HUDEP-2 (cell line): ENCODE results near the gene FCGR1A.
"Not testable (repeated sequence)": the region's sequence is repeated elsewhere in the genome, so short reads cannot be mapped to it uniquely, and the experiment has no call there.

ENCODE experiments used
- DNase-seq, 76 experiments: peaks; one replicate each; lab custom pipeline; 2025; ENCODE audit not compliant: unreplicated experiment in 76 of 76; lab: John Stamatoyannopoulos, UW

FCGR1A gene

GRCh38 chr1:149782600-149782999 lies at the start of gene FCGR1A:
Gene FCGR1A, plus strand, starts transcription at chr1:149782694. Its CDS starts 50 bp downstream, at chr1:149782744.
- not testable (repeated sequence) for DNase-seq

GRCh38 chr1:149732781-149733180 lies 49.7 kb upstream of the FCGR1A start:
- DNase-seq = not testable (repeated sequence)

DNA sequence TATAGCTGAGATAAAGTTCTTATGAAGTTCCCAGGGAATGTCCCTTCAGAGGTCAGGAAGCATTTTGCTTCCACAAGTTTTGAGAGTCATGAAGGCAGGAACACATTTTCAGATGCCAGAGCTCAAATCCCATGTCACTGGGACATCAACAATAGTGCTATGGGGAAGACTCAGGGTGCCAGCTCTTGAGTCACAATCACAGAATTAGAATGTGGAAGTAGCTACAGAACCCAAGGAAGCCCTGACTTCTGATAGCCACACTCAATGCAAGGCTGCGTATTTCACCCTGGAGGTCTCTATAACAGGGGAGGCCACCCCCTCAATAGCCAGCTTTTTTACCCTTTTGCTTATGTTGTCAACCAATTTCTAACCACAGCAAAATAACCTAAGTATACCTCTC lies 47.8 kb upstream of the FCGR1A start:
- not testable (repeated sequence) for DNase-seq

DNA sequence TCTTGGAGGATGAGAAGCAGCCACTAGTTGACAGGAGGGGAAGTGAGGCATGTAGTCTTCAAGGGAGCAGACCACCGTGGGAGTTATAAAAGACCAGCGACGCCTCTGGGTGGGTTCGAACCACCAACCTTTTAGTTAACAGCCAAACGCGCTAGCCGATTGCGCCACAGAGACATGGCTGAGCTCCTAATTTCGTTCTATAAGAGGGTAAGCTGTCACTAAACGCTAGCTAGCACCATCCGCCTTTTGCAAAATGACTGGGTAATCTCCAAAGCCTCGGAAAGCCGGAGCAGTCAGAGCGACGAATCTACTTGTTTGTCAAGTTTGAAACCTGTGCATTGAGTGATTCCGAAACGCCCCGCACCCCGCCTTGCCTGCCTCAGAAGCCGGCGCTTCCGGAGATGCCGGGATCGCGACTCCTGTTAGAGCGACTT lies 42.3 kb upstream of the FCGR1A start:
- peak in 18 of 76 experiments; percentile 1 to 52 (median 10) for DNase-seq

- not testable (repeated sequence) for DNase-seq
Measured at GRCh38 chr1:149740590-149741230, 41.8 kb upstream of the FCGR1A start.

DNA sequence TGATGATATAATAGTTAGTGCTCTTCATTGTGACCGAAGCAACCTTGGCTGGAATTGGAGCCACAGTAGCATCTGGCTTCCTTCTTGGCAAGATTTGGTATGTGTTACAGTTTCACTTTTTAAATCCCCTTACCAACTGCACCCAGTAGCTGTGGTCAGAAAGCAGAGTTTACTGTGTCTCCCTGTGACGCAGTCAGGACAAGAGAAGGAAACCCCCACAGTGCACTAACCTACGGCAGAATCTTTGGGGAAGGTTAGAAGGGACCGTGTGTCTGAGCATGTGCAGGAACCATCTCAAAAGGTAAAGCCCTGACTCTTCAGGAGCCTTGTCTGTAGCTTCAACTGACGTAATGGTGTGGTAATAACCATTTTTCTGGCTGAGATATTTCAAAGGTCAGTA lies 40.6 kb upstream of the FCGR1A start:
- DNase-seq = not testable (repeated sequence)

GRCh38 chr1:149746463-149747356 lies 35.8 kb upstream of the FCGR1A start:
- DNase-seq = not testable (repeated sequence)

DNA sequence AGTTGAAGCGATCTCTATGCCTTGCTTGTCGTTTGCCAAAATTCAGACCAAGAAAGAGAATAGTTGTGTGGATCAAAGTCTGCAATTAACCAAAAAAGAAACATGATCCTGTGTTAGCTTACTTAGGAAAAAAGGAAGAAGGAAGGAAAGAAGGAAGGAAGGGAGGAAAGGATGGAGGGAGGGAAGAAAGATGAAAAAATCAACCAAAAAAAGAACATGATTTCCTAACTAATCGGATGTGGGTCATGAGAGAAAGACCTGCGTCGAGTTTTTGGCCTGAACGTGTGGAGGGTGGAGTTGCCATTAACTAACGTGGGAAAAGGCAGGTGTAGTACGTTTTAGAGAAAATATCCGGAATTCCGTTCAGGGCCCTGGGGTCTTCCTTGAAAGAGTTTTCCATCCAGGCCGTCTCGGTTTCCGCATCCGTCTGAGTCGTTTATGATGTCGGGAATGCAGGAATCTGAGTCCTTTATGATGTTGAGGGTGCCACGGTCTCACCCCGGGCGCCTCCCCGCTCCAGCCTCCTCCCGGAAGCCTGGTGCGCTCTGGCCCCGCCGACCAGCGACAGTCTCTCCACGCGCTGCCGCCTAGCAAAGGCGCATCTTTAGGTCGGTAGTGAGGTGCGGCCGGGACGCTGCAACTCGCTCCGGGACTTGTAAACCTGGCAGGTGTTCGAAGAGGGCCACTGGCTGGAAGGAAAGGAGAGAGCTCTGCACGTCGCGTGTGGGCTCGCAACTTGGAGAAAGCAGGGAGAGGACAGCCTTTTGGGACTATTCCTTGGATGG lies 34.9 kb upstream of the FCGR1A start:
- not testable (repeated sequence) for DNase-seq

DNA sequence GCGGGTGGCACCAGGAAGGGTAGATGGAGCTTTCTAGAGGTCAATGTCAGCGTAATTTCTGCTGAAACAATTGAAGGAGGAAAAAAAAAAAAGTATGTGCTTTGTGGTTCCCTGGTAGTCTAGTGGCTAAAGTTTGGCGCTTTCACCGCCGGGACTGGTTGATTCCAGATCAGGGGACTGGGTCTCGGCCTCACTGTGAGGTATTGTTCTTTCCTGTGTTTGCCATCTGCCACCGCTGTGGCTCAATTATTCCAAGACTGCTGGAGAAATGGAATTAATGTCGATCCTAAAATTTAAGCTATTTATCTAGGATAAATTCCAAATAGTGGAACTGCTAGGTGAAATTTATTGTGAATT lies 34.4 kb upstream of the FCGR1A start:
- not testable (repeated sequence) for DNase-seq

DNA sequence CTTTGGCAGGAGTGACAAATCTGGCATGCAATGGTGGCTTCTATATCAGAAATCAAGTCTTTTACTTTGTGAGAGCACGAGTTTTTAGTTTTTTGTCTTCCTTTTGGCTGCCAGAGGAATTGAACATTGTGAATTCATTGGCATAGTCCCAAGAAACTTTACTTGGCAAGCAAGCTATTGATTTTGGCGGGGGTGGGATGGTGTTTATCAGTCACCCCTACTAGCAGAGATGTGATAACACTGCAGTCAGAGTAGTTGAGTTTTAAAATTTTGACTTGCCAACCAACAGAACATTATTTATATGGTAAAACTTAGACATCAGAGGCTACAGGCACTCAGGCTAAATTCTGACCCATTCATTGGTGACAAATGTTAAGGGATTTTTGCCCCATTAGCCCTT lies 31.9 kb upstream of the FCGR1A start:
- not testable (repeated sequence) for DNase-seq

GRCh38 chr1:149752186-149752585 lies 30.3 kb upstream of the FCGR1A start:
- DNase-seq = not testable (repeated sequence)

GRCh38 chr1:149753466-149753865 lies 29.0 kb upstream of the FCGR1A start:
- DNase-seq = not testable (repeated sequence)

GRCh38 chr1:149755294-149755693 lies 27.2 kb upstream of the FCGR1A start:
- DNase-seq = not testable (repeated sequence)

- not testable (repeated sequence) for DNase-seq
Measured at GRCh38 chr1:149762294-149762693, 20.2 kb upstream of the FCGR1A start.

GRCh38 chr1:149764087-149764800 lies 18.2 kb upstream of the FCGR1A start:
- not testable (repeated sequence) for DNase-seq

- DNase-seq = not testable (repeated sequence)
Measured at GRCh38 chr1:149766241-149766640, 16.3 kb upstream of the FCGR1A start.

GRCh38 chr1:149769216-149769615 lies 13.3 kb upstream of the FCGR1A start:
- not testable (repeated sequence) for DNase-seq

DNA sequence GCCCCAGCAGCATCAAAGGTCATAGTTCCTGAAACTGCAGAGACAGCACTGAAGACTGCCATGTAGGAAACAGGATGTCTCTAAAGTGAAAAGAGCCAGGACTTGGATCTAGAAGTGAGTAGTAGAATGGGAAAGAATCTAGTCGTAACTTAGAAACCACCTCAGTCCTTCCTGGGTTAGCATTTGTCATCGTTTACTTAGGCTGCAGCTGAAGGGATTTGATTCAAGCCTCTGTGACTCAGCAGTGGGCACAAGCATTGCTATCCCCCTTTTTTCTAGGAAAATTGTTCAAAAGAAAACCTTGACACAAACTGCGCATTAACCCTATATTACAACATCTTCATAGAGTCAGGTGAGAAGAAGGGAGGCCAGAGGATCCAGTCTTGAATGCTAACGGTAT lies 11.8 kb upstream of the FCGR1A start:
- not testable (repeated sequence) for DNase-seq

GRCh38 chr1:149771653-149772425 lies 10.7 kb upstream of the FCGR1A start:
- DNase-seq = not testable (repeated sequence)
